GM12878 (cell line): ENCODE data around the gene SEMA4C. TPM values are rescaled to one million over a fixed set of nuclear protein-coding genes. Genes with fewer than 3 reads are reported as not detected.

ENCODE experiments used
- ATAC-seq: fragments of 200-7000 bp; cut with Tn5 transposase; 3 replicates; pipeline ENCODE4 v1.9.1; 2020; ENCODE audit warnings: mild to moderate bottlenecking, moderate library complexity
- BruUV-seq: library from RNA; stranded (reverse); fragments of 400-500 nt; replicated peaks from 2 replicates; lab custom pipeline; 2021; lab: Mats Ljungman, UMichigan
- CTCF ChIA-PET: fragments of 300-600 bp; sonication (Branson Sonifier 250); formaldehyde crosslinking; extraction: SDS; loops from one replicate; lab custom pipeline; 2021; ENCODE audit warnings: inconsistent platforms; lab: Yijun Ruan, JAX
- POLR2A ChIA-PET: fragments of 350-600 bp; formaldehyde crosslinking; extraction: SDS; loops from one replicate; lab custom pipeline; 2021; ENCODE audit warnings: inconsistent platforms; lab: Charles Lee
- RAD21 ChIA-PET: fragments of 300-600 bp; sonication (Branson Sonifier 250); formaldehyde crosslinking; loops from one replicate; lab custom pipeline; 2023; ENCODE audit warnings: antibody characterized with exemption; ENCODE audit not compliant: unreplicated experiment; lab: Charles Lee
- SMC1A ChIA-PET: fragments of 300-600 bp; sonication (Branson Sonifier 250); formaldehyde crosslinking; loops from one replicate; lab custom pipeline; 2023; ENCODE audit not compliant: unreplicated experiment, uncharacterized antibody; lab: Charles Lee
- DNase-seq: peaks from one replicate; pipeline ENCODE4 v3.0.0-alpha.2; 2011; ENCODE audit warnings: low read depth, low spot score
- FAIRE-seq: peaks from 3 replicates; lab custom pipeline; 2011; peaks lifted over from hg19 to GRCh38; lab: Jason Lieb, UNC
- H2AFZ ChIP-seq: 2 replicates; pipeline ENCODE4 v1.6.0; 2011; ENCODE audit warnings: low read depth, low read length, control low read depth; ENCODE audit not compliant: control insufficient read depth
- H3K27ac ChIP-seq: 2 replicates; pipeline ENCODE4 v1.5.1; 2011; ENCODE audit warnings: control low read depth; ENCODE audit not compliant: control insufficient read depth, insufficient read depth
- H3K27me3 ChIP-seq, 2 experiments: replicated peaks in 1 of 2; 2 replicates each; pipeline versions ENCODE4 v1.6.0 to v1.6.1; 2011; ENCODE audit warnings: low read length in 1 of 2; ENCODE audit not compliant: control insufficient read depth in 2 of 2, insufficient read depth in 2 of 2
- H3K36me3 ChIP-seq, 2 experiments: 2 replicates each; pipeline ENCODE4 v1.5.1; 2011; ENCODE audit warnings: low read length in 1 of 2; ENCODE audit not compliant: control insufficient read depth in 2 of 2, insufficient read depth in 2 of 2
- H3K4me1 ChIP-seq: 2 replicates; pipeline ENCODE4 v1.6.1; 2011; ENCODE audit warnings: mild to moderate bottlenecking, low read length, moderate library complexity, mixed read lengths; ENCODE audit not compliant: control insufficient read depth, insufficient read depth
- H3K4me2 ChIP-seq: 2 replicates; pipeline ENCODE4 v1.6.0; 2011; ENCODE audit warnings: control low read depth; ENCODE audit not compliant: control insufficient read depth, insufficient read depth
- H3K4me3 ChIP-seq: fragments of 200-600 bp; sonication (generic); 2 replicates; pipeline ENCODE4 v1.5.1; 2016
- H3K79me2 ChIP-seq: 2 replicates; pipeline ENCODE4 v1.6.0; 2011; ENCODE audit warnings: low read length; ENCODE audit not compliant: control insufficient read depth, insufficient read depth
- H3K9ac ChIP-seq: 2 replicates; pipeline ENCODE4 v1.8.0; 2011; ENCODE audit warnings: low read length, control low read depth, mixed read lengths; ENCODE audit not compliant: control insufficient read depth, insufficient read depth
- H3K9me3 ChIP-seq: replicated peaks from 3 replicates; pipeline ENCODE4 v1.5.1; 2011; ENCODE audit warnings: mild to moderate bottlenecking, low read length; ENCODE audit not compliant: control insufficient read depth, insufficient read depth
- H4K20me1 ChIP-seq: 2 replicates; pipeline ENCODE4 v1.6.0; 2011; ENCODE audit not compliant: control insufficient read depth, insufficient read depth
- BCL3 ChIP-seq: IDR thresholded peaks from 2 replicates; pipeline ENCODE4 v1.6.1; 2011; ENCODE audit warnings: borderline replicate concordance, low read depth, mild to moderate bottlenecking, moderate library complexity, low read length; ENCODE audit not compliant: insufficient read depth, poor library complexity, severe bottlenecking
- GATAD2B ChIP-seq: fragments of 450-650 bp; conservative IDR thresholded peaks from 2 replicates; pipeline ENCODE4 v1.6.1; 2017; ENCODE audit warnings: low read depth, mild to moderate bottlenecking, moderate library complexity
- IKZF1 ChIP-seq: fragments of 450-650 bp; conservative IDR thresholded peaks from 2 replicates; pipeline ENCODE4 v1.6.1; 2017; ENCODE audit warnings: antibody characterized with exemption, mild to moderate bottlenecking
- IRF5 ChIP-seq: fragments of 450-650 bp; IDR thresholded peaks from 2 replicates; pipeline ENCODE4 v1.6.1; 2017; ENCODE audit warnings: borderline replicate concordance
- MEF2B ChIP-seq: fragments of 450-650 bp; IDR thresholded peaks from 2 replicates; pipeline ENCODE4 v1.6.1; 2018; ENCODE audit warnings: mild to moderate bottlenecking, moderate library complexity; ENCODE audit not compliant: partially characterized antibody, poor library complexity, severe bottlenecking
- MTA3 ChIP-seq: IDR thresholded peaks from 2 replicates; pipeline ENCODE4 v1.6.1; 2012; ENCODE audit warnings: low read length, inconsistent platforms, borderline replicate concordance
- NR2C2 ChIP-seq: IDR thresholded peaks from 2 replicates; pipeline ENCODE4 v1.6.1; 2011; ENCODE audit warnings: borderline replicate concordance, low read depth; ENCODE audit not compliant: control insufficient read depth, insufficient read length
- POLR2A ChIP-seq: IDR thresholded peaks from 2 replicates; pipeline ENCODE4 v1.6.1; 2011; ENCODE audit warnings: low read depth, mild to moderate bottlenecking, low read length
- RBBP5 ChIP-seq: fragments of 200-600 bp; sonication (generic); conservative IDR thresholded peaks from 2 replicates; pipeline ENCODE4 v1.6.1; 2016
- SIX5 ChIP-seq: IDR thresholded peaks from 2 replicates; pipeline ENCODE4 v1.6.1; 2011; ENCODE audit warnings: mild to moderate bottlenecking, low read depth, low read length, moderate library complexity; ENCODE audit not compliant: severe bottlenecking
- ZSCAN29 ChIP-seq: fragments of 450-650 bp; IDR thresholded peaks from 2 replicates; pipeline ENCODE4 v1.6.1; 2017; ENCODE audit warnings: mild to moderate bottlenecking, moderate library complexity
- ZZZ3 ChIP-seq: IDR thresholded peaks from 2 replicates; pipeline ENCODE4 v1.6.1; 2011; ENCODE audit warnings: low read depth; ENCODE audit not compliant: control insufficient read depth, insufficient read length
- WGBS: methylation state at CpG from one replicate; pipeline ENCODE4 v1.1.6; 2016; ENCODE audit warnings: low lambda C conversion rate; ENCODE audit not compliant: insufficient replicate concordance, insufficient coverage; ENCODE audit errors: missing lambda C conversion rate; 5-methylcytosine and 5-hydroxymethylcytosine counted together
- in situ Hi-C: fragments of 300-500 bp; cut with MboI; formaldehyde crosslinking; loops from 9 replicates; pipeline ENCODE4 v1.14.3; 2018; ENCODE audit warnings: mixed read lengths
- intact Hi-C: fragments of 100-400 bp; cut with micrococcal nuclease; formaldehyde crosslinking; loops from one replicate; pipeline ENCODE4 v1.14.2; 2022; ENCODE audit not compliant: unreplicated experiment
- polyA plus RNA-seq, 11 experiments: library from polyadenylated mRNA; depleted of rRNA in 4 of 11; unstranded in 6 of 11; stranded (reverse) in 5 of 11; fragments of >200 nt; fragmentation: Nextera tagmentation in 4 of 11; fragmentation: Illumina TruSeq in 1 of 11; extraction: Ambion mirVana in 4 of 11; extraction: Trizol in 1 of 11; gene quantifications; 1 replicate in 1 of 11; 2 replicates in 10 of 11; pipeline versions ENCODE4 v1.2.1 to v1.2.3, GENCODE V29; 2011 to 2016; ENCODE audit warnings: inconsistent platforms in 2 of 11, missing spikeins in 2 of 11, low read depth in 1 of 11
- total RNA-seq, 4 experiments: library from RNA; depleted of rRNA in 3 of 4; stranded (reverse); fragments of >200 nt in 3 of 4; fragmentation: Illumina TruSeq in 1 of 4; extraction: Trizol in 1 of 4; gene quantifications; 2 replicates each; pipeline versions ENCODE4 v1.2.1 to v1.2.3, GENCODE V29; 2013 to 2021

SEMA4C gene
- total and polyA plus RNA-seq, 10 of the 15 experiments (the other 5 are each of a cell fraction or from before 2014, with no cell fraction given): 0.06 to 21.6 (median 6.8) TPM

GRCh38 chr2:96859099-96859649 is 10.7 kb downstream of the SEMA4C start:
- H3K4me1 ChIP-seq: peaks cover 3% of the 10 kb centered on the region; the same call in 1 of the 2 replicates
- H3K4me2 ChIP-seq: no peak overlapping the region
- H3K27me3 ChIP-seq: no peaks in the 10 kb centered on the region
- no peak for TF ChIP-seq RBBP5
- peak; percentile 60; the same call in 1 of the 2 replicates for TF ChIP-seq MTA3
- TF ChIP-seq MEF2B: peak; percentile 52
- no peak for TF ChIP-seq IRF5
- TF ChIP-seq GATAD2B: 0 out of 2 replicates have a peak, but pooled peaks have one; percentile 11
- TF ChIP-seq IKZF1: peak; percentile 24; the same call in 1 of the 2 replicates
- TF ChIP-seq ZSCAN29: no peak
- peak; percentile 30 for TF ChIP-seq BCL3
- no peak for TF ChIP-seq ZZZ3
- TF ChIP-seq NR2C2: no peak
- peak; percentile 25; the same call in 1 of the 2 replicates for TF ChIP-seq POLR2A
- no peak for TF ChIP-seq SIX5
- ChIA-PET POLR2A (interaction anchor here (3.1 kb wide), 1 partner anchor 8 kb away, joined by 30 read pairs; no protein-coding TSS in a partner anchor), CTCF (interaction anchor here (1.0 to 10.4 kb wide), 7 partner anchors 10 to 254 kb away, joined by 3 to 238 read pairs (median 31); partner anchors contain the start of genes ANKRD36 and SEMA4C), SMC1A (interaction anchor here (2.1 to 4.2 kb wide), 5 partner anchors 9 to 94 kb away, joined by 8 to 99 read pairs (median 13); no protein-coding TSS in a partner anchor), RAD21 (interaction anchor here (1.6 to 3.6 kb wide), 4 partner anchors 9 to 253 kb away, joined by 14 to 148 read pairs (median 30); partner anchors contain the start of gene ANKRD36)
- H3K27ac ChIP-seq: no peak overlapping the region
- no peaks in the 10 kb centered on the region for H4K20me1 ChIP-seq
- H3K36me3 ChIP-seq: peaks cover 3 to 18% of the 10 kb centered on the region in 2 experiments; a peak in 3 of 4 replicates
- no peak overlapping the region for H2AFZ ChIP-seq
- ATAC-seq: no peak
- FAIRE-seq: no peak
- intact Hi-C loops: no loop called here
- peak overlapping the region; percentile 55; the same call in 1 of the 2 replicates for H3K4me3 ChIP-seq
- peaks cover 18% of the 10 kb centered on the region for H3K79me2 ChIP-seq
- no peak for DNase-seq
- in situ Hi-C loops: loop anchor here (5.0 to 10.0 kb wide), 2 partner anchors 93 to 256 kb away; partner anchors contain the start of gene ANKRD36
- H3K9me3 ChIP-seq: no peaks in the 10 kb centered on the region
- WGBS: 92% methylated on average over 11 of the region's 11 CpGs
- BruUV-seq: no TSS peak
- H3K9ac ChIP-seq: no peak overlapping the region
